ENCODE results near the gene IPMK.
"Not testable (repeated sequence)": the region's sequence is repeated elsewhere in the genome, so short reads cannot be mapped to it uniquely, and the experiment has no call there.

- TF ChIP-seq CTCF (conservative IDR thresholded peaks at IDR 0.05); EZH2 (IDR thresholded peaks at IDR 0.05; ENCODE audit: low read depth): not testable (repeated sequence)
These were observed 111.8 kb downstream of the IPMK start for GRCh38 chr10:58155941-58156340.
